Measurements from ENCODE around the gene APLP1.

APLP1 gene

GRCh38 chr19:35844482-35845214 lies 23.7 kb upstream of the APLP1 start:
- TF ChIP-seq CTCF (IDR thresholded peaks at IDR 0.05), result no peak
- Histone ChIP-seq H3K27me3 (peaks cover 85% of the 10 kb centered on the region), H3K9me3 (no peaks in the 10 kb centered on the region), H3K36me3 (no peaks in the 10 kb centered on the region), H3K27ac (no peak overlapping the region), H3K4me1 (ENCODE audit: control insufficient read depth in 1 of 2, insufficient read depth in 1 of 2, low read depth in 1 of 2, low read length in 1 of 2) (peaks cover 8 to 10% of the 10 kb centered on the region in 2 experiments), H3K4me3 (ENCODE audit: low read depth in 1 of 2, low read length in 1 of 2) (peak overlapping the region in 1 of 2 experiments; percentile 23)

GRCh38 chr19:35845215-35846037 lies 22.9 kb upstream of the APLP1 start:
- Histone ChIP-seq H3K27ac (no peak overlapping the region), H3K36me3 (no peaks in the 10 kb centered on the region), H3K9me3 (no peaks in the 10 kb centered on the region), H3K27me3 (peaks cover 91% of the 10 kb centered on the region), H3K4me3 (ENCODE audit: low read depth in 1 of 2, low read length in 1 of 2) (peak overlapping the region in 1 of 2 experiments; percentile 23), H3K4me1 (ENCODE audit: control insufficient read depth in 1 of 2, insufficient read depth in 1 of 2, low read depth in 1 of 2, low read length in 1 of 2) (peaks cover 8 to 10% of the 10 kb centered on the region in 2 experiments)
- TF ChIP-seq CTCF (IDR thresholded peaks at IDR 0.05), result no peak

- Histone ChIP-seq H3K9me3 (no peaks in the 10 kb centered on the region), H3K4me3 (ENCODE audit: low read depth in 1 of 2, low read length in 1 of 2) (no peak overlapping the region), H3K27me3 (peaks cover 97% of the 10 kb centered on the region), H3K4me1 (ENCODE audit: control insufficient read depth in 1 of 2, insufficient read depth in 1 of 2, low read depth in 1 of 2, low read length in 1 of 2) (peaks cover 8 to 10% of the 10 kb centered on the region in 2 experiments), H3K36me3 (no peaks in the 10 kb centered on the region), H3K27ac (no peak overlapping the region)
- TF ChIP-seq CTCF (IDR thresholded peaks at IDR 0.05), result no peak
Measured at GRCh38 chr19:35846038-35846668, 22.2 kb upstream of the APLP1 start.

- Histone ChIP-seq H3K27me3 (peaks cover 99% of the 10 kb centered on the region), H3K36me3 (no peaks in the 10 kb centered on the region), H3K27ac (no peak overlapping the region), H3K9me3 (no peaks in the 10 kb centered on the region), H3K4me3 (ENCODE audit: low read depth in 1 of 2, low read length in 1 of 2) (no peak overlapping the region), H3K4me1 (ENCODE audit: control insufficient read depth in 1 of 2, insufficient read depth in 1 of 2, low read depth in 1 of 2, low read length in 1 of 2) (peaks cover 8 to 10% of the 10 kb centered on the region in 2 experiments)
- no peak for TF ChIP-seq CTCF (IDR thresholded peaks at IDR 0.05)
Measured at GRCh38 chr19:35847911-35848310, 20.5 kb upstream of the APLP1 start.

- Histone ChIP-seq H3K4me1 (ENCODE audit: control insufficient read depth in 1 of 2, insufficient read depth in 1 of 2, low read depth in 1 of 2, low read length in 1 of 2) (peaks cover 8 to 10% of the 10 kb centered on the region in 2 experiments), H3K27ac (no peak overlapping the region), H3K36me3 (no peaks in the 10 kb centered on the region), H3K27me3 (peaks cover 99% of the 10 kb centered on the region), H3K4me3 (ENCODE audit: low read depth in 1 of 2, low read length in 1 of 2) (no peak overlapping the region), H3K9me3 (no peaks in the 10 kb centered on the region)
- no peak for TF ChIP-seq CTCF (IDR thresholded peaks at IDR 0.05)
Measured at GRCh38 chr19:35848486-35848885, 19.9 kb upstream of the APLP1 start.
